ENCODE data around the gene ZC3H13. TPM values are rescaled to one million over a fixed set of nuclear protein-coding genes. Genes with fewer than 3 reads are reported as not detected.

The ZC3H13 gene, protein sequence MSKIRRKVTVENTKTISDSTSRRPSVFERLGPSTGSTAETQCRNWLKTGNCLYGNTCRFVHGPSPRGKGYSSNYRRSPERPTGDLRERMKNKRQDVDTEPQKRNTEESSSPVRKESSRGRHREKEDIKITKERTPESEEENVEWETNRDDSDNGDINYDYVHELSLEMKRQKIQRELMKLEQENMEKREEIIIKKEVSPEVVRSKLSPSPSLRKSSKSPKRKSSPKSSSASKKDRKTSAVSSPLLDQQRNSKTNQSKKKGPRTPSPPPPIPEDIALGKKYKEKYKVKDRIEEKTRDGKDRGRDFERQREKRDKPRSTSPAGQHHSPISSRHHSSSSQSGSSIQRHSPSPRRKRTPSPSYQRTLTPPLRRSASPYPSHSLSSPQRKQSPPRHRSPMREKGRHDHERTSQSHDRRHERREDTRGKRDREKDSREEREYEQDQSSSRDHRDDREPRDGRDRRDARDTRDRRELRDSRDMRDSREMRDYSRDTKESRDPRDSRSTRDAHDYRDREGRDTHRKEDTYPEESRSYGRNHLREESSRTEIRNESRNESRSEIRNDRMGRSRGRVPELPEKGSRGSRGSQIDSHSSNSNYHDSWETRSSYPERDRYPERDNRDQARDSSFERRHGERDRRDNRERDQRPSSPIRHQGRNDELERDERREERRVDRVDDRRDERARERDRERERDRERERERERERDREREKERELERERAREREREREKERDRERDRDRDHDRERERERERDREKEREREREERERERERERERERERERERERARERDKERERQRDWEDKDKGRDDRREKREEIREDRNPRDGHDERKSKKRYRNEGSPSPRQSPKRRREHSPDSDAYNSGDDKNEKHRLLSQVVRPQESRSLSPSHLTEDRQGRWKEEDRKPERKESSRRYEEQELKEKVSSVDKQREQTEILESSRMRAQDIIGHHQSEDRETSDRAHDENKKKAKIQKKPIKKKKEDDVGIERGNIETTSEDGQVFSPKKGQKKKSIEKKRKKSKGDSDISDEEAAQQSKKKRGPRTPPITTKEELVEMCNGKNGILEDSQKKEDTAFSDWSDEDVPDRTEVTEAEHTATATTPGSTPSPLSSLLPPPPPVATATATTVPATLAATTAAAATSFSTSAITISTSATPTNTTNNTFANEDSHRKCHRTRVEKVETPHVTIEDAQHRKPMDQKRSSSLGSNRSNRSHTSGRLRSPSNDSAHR (N-terminal part only)
- total RNA-seq = 10 to 100 TPM; 40.7 to 49.7 TPM

DNA sequence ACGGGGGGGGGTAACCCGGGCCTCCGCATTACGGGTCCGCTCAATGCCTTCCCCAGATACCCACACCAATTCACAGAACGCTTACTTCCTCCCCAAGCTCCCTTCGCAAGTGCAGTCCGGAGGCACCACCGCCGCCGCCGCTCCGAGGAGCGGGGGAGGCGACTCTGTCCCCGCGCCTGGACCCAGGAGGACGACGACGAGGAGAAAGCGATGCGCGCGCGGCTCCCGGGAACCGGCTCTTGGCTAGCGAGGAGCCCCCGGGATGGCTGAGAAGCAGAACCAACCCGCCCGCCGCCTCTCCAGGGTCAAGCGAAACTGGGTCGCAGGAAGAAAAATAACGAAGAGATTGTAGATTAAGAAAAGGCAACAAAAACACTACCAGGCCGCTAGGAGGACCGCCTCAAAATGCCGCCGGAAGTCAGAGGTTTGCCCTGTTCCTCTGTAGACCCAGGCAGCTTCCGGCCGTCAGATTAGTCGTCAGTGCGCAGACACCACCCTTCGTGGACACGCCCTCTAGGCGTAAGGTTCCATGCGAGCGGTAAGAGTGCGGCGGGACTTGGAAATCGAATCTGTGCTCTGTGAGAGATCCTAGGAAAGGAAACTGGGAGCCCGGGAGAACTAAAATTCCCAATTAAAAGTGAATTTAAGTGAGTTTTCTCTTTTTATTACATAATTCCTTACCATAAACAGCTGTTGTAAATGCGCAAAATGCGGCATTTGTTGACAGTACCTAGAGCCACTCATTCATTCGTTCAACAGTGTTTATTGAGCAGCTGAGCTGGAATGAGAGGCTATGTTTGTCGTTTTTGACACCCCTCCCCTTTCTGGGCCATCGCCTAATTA, at the start of gene ZC3H13:
Gene ZC3H13, minus strand, starts transcription at position 428 of the 843 bp plus-strand sequence. CDS start 7,239 bp downstream, outside the sequence.
- Mint-ChIP-seq H3K36me3 (peaks cover 2% of the 10 kb centered on the region), H3K4me1 (peaks cover 32% of the 10 kb centered on the region), H3K27me3 (peaks cover 6% of the 10 kb centered on the region), H3K27ac (peak within 1 kb of the TSS; percentile 98), H3K9me3 (no peaks in the 10 kb centered on the region), H3K4me3 (peak within 1 kb of the TSS; percentile 89)
- DNase-seq (peak; percentile 86), ATAC-seq (ENCODE audit: low read depth) (peak; percentile 99)
- POLR2A ChIA-PET = interaction anchor here (0.6 to 1.9 kb wide), 8 partner anchors 57 to 243 kb away, joined by 3 to 7 read pairs (median 4); partner anchors contain the start of gene LRRC63

DNA sequence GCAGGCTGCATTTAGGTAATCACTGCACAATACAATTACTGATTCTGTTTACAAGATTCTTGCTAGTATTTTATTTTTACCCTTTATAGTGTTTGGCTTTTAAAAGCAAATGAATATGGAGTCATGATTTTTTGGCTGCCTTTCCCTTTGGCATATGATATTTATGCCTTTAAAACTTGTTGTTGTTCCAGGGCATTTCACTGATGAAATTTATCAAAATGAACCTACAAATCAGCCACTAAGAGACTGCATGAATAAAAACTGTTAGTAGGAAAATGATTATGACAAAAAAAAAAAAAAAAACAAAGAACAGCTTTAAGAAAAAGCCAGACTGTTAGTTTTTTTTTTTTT, 49.7 kb upstream of the ZC3H13 start:
- H3K9me3 Mint-ChIP-seq = peaks cover 1% of the 10 kb centered on the region
- no peak for DNase-seq
- POLR2A ChIA-PET = no interaction called here

DNA sequence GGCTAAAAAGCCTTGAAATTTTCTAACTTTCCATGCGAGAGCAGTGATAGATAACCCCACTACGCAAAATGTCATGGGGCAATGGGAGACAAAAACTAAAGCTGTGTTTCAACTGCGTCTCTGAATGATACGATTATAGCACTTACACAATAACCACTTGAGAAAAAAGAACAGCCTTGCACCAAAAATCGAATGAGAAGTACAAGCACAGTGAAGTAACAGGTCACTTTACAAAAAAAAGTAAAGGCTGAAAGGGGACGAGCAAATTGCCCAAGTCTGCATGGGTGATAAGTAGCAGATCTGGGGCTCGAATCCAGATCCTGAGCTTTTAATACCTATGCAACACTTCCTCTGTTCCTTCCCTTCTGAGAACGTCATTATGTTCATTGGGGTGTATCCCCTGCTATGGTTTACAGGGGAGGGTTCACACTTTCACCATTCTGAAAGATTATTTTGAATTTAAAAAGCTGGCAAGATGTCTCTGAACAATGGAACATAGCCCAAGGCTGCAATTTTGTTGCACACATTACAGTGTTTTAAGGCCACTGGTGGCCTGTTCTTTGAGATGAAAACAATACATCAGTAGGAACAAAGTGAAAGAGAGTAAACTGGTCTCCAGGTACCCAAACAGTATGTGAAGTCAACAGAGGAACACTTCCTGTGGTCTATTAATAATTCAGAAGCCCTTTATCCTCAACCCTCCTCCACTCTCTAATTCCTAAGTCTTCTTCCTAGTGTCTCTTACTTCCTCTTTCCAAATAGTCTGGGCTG, 49.1 kb upstream of the ZC3H13 start:
- POLR2A ChIA-PET = no interaction called here
- no peak overlapping the region for H3K4me3 Mint-ChIP-seq
- H3K27ac Mint-ChIP-seq = no peak overlapping the region
- DNase-seq (no peak), ATAC-seq (ENCODE audit: low read depth) (no peak)
- peaks cover 2% of the 10 kb centered on the region for H3K36me3 Mint-ChIP-seq
- peaks cover 8% of the 10 kb centered on the region for H3K27me3 Mint-ChIP-seq
- H3K9me3 Mint-ChIP-seq = peaks cover 1% of the 10 kb centered on the region
- peaks cover 1% of the 10 kb centered on the region for H3K4me1 Mint-ChIP-seq

More for the DNA sequence above, 49.7 kb upstream of the ZC3H13 start:
- Mint-ChIP-seq H3K27me3 (peaks cover 11% of the 10 kb centered on the region), H3K4me3 (no peak overlapping the region), H3K36me3 (peaks cover 2% of the 10 kb centered on the region), H3K4me1 (peaks cover 4% of the 10 kb centered on the region), H3K27ac (no peak overlapping the region)
- ATAC-seq (ENCODE audit: low read depth) = no peak

DNA sequence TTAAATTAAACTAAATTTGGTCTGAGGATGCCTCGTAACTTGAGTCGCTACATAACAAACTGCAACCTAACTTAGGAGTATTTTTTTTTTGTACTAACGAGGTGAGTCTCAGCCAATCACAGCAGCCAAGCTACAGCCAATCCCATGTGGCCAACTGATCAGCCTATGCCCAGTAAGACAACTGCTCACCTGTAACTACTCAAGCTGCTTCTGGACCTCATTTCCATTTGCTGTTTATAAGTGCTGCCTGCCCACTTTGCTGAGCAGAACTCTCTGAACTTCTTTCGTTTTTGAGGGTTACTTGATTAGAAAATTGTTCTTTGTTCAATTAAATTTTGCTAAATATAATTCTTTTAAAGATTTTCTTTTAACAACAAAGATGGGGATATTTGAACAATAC, 48.5 kb upstream of the ZC3H13 start:
- no peak overlapping the region for H3K4me3 Mint-ChIP-seq
- peaks cover 8% of the 10 kb centered on the region for H3K27me3 Mint-ChIP-seq
- ATAC-seq (ENCODE audit: low read depth) = no peak
- peaks cover 1% of the 10 kb centered on the region for H3K4me1 Mint-ChIP-seq
- peaks cover 2% of the 10 kb centered on the region for H3K36me3 Mint-ChIP-seq
- H3K27ac Mint-ChIP-seq = no peak overlapping the region
- POLR2A ChIA-PET = no interaction called here
- peaks cover 1% of the 10 kb centered on the region for H3K9me3 Mint-ChIP-seq
- no peak for DNase-seq

DNA sequence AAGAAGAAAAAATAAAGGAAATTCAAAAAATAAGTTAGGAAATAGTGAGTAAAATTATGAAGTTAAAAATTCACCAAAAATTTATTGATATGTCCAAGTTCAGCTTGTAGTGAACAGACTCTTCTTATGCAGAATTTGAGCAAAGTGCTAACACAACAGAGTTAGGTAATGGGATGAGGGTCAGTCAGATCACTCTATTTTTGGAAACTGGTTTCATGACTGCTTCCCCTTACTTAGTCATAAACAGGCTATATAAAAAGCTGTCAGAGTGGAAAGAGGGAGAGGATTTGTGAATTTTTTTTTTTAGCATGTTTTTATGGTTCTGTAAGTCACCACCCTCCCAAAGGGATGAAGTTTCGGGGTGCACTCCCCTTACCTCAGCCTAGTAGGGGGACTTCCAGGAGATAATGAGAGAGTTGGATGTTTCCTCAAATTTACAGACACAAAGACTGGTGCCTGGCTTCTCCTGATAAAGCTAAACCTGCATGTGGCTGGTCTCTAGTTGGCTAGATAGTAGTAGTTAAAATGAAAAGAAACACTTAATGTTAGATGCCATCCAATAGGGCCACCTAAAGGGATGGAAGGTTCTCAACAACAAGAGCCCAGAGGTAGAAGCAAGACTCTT, 47.8 kb upstream of the ZC3H13 start:
- Mint-ChIP-seq H3K4me1 (peaks cover 1% of the 10 kb centered on the region), H3K27ac (no peak overlapping the region), H3K36me3 (peaks cover 2% of the 10 kb centered on the region), H3K9me3 (peaks cover 1% of the 10 kb centered on the region), H3K4me3 (no peak overlapping the region), H3K27me3 (peaks cover 8% of the 10 kb centered on the region)
- DNase-seq = no peak
- POLR2A ChIA-PET = no interaction called here
- ATAC-seq (ENCODE audit: low read depth) = no peak

DNA sequence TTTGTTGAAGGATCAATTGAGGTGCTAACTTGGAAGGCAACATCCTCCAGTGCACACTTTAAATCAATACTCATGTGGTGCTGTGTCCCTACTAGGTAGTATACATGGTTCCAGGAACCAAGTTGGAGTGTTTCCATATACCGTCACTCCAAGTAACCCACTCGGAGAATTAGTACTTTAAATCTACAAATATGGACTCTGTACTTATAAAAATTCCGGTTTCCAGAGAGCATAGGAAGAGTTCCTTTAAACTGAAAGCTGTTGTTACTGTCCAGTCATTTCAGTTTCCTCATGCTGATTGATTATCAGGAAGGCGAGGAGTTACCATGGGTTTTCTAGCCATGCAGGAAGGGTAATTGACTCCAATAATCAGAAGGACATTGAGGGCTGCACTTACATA, 45.1 kb upstream of the ZC3H13 start:
- ATAC-seq (ENCODE audit: low read depth) = no peak
- Mint-ChIP-seq H3K4me1 (peaks cover 1% of the 10 kb centered on the region), H3K36me3 (peaks cover 2% of the 10 kb centered on the region), H3K27ac (no peak overlapping the region), H3K27me3 (peaks cover 17% of the 10 kb centered on the region), H3K9me3 (no peaks in the 10 kb centered on the region), H3K4me3 (no peak overlapping the region)
- no peak for DNase-seq
- POLR2A ChIA-PET = no interaction called here

DNA sequence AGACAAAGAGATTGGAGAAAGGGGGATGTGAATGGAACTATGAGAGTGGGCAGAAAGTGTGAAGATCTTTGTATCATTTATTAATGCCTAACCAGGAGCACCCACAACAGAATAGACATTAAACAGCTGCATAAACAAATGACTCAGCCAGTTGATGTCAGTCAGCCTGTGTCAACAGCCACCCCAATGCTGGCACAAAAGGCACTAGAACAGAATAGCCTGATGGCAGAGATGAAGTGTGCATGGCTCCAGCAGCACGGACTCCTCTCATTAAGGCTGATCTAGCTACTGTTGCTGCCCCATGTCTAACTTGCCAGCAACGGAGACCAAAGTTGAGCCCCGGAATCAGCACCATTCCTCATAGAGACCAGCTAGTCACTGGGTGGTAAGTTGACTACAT, 44.5 kb upstream of the ZC3H13 start:
- Mint-ChIP-seq H3K27ac (no peak overlapping the region), H3K9me3 (no peaks in the 10 kb centered on the region)

DNA sequence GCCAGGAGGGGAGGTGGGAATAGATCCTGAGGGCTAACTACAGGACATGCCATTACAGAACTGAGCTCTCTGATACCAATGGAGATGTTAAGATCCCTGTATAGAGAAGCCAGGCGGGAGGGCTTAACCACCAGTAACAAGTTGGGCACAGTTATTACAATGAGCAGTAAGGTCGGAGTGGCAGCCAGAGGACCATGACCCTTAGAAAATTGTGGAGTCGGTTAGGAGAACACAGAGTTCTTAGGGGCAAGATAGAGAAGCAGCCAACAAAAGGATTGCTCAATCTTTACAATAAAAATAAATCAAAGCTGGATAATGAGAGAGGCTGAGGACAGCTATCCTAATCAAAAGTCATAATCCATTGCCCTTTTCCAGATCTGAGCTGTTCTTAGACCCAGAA, 41.9 kb upstream of the ZC3H13 start:
- ATAC-seq (ENCODE audit: low read depth) (no peak), DNase-seq (no peak)
- POLR2A ChIA-PET = no interaction called here
- Mint-ChIP-seq H3K4me1 (no peaks in the 10 kb centered on the region), H3K36me3 (no peaks in the 10 kb centered on the region), H3K4me3 (no peak overlapping the region), H3K27ac (no peak overlapping the region), H3K9me3 (no peaks in the 10 kb centered on the region), H3K27me3 (peaks cover 21% of the 10 kb centered on the region)

More for the DNA sequence above, 44.5 kb upstream of the ZC3H13 start:
- peaks cover 21% of the 10 kb centered on the region for H3K27me3 Mint-ChIP-seq
- DNase-seq (no peak), ATAC-seq (ENCODE audit: low read depth) (no peak)
- peaks cover under 1% of the 10 kb centered on the region for H3K4me1 Mint-ChIP-seq
- peaks cover 2% of the 10 kb centered on the region for H3K36me3 Mint-ChIP-seq
- H3K4me3 Mint-ChIP-seq = no peak overlapping the region
- POLR2A ChIA-PET = no interaction called here

DNA sequence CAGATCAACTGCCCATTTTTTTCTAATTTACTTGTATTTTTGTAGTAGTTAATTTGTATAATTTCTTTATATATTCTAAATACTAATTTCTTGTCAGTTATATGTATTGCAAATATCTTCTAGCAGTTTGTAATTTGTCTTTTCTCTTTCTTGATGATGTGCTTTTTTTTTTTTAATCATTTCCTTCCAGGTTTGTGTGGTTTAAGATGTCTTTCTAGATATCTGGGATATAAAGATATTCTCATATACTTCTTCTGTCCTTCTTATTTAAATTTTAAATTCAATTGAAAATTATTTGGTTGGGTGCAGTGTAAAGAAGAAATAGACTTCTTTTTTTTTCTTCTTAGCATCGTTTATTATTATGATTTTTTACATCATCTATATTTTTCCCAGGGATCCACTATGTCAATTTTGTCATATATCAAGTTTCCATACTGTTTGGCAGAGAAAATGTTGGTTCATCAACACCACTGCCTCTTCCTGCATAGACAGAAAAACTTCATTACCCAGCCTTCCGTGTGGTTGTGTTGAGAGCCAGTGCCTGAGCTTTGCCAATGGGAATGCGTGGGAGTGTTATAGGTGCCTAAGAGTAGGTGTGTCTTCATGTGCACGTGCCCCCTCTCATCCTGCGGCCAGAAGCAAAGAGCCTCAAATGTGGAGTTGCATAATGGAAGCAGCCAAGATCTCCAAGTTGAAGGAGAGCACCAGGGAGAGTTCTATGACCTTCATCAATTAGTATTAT, 36.4 kb upstream of the ZC3H13 start:
- no peaks in the 10 kb centered on the region for H3K36me3 Mint-ChIP-seq

DNA sequence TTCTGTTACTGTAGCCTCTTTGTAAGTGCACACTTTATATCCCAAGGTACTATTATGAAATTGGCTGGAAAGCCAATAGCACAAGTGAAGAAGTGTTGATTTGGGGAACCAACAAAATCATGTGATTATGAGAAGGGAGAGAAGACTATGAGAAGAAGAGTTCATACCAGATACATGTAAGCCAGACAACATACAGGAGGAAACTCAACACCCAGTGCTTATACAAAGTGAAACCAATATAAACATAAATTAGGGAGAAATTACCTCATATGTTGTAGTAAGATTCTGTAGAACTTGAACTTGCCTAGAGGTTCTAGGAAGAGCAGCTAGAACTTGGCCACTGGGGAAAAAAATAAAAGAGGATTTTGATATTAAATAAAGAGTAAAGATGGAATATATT, 34.9 kb upstream of the ZC3H13 start:
- POLR2A ChIA-PET = no interaction called here
- Mint-ChIP-seq H3K9me3 (no peaks in the 10 kb centered on the region), H3K27me3 (peaks cover 10% of the 10 kb centered on the region), H3K4me3 (no peak overlapping the region), H3K36me3 (no peaks in the 10 kb centered on the region), H3K4me1 (no peaks in the 10 kb centered on the region), H3K27ac (no peak overlapping the region)
- no peak for ATAC-seq (ENCODE audit: low read depth)
- DNase-seq = no peak

More for the DNA sequence above, 36.4 kb upstream of the ZC3H13 start:
- H3K27me3 Mint-ChIP-seq = peaks cover 18% of the 10 kb centered on the region
- H3K9me3 Mint-ChIP-seq = no peaks in the 10 kb centered on the region
- H3K27ac Mint-ChIP-seq = no peak overlapping the region
- DNase-seq (no peak), ATAC-seq (ENCODE audit: low read depth) (no peak)
- H3K4me3 Mint-ChIP-seq = no peak overlapping the region
- H3K4me1 Mint-ChIP-seq = no peaks in the 10 kb centered on the region
- POLR2A ChIA-PET = no interaction called here

DNA sequence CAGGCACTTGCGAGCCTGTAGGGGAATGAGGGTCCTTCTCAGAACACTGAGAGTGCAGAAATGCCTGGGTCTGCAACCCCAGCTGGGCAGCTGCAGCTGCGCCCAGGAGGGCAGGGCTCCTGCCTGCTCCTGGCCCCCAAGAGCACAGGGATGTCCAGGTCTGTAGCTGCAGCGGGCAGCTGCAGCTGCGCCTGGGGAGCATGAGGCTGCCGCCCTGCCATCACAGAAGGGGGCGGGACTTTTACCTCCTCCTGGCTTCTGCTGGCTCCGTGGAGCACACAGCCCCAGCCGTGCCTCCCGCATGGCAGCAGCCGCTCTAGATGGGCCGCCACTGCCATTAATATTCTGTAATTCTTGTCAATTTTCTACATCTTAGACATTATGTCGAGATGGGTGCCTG, 34.4 kb upstream of the ZC3H13 start:
- Mint-ChIP-seq H3K9me3 (no peaks in the 10 kb centered on the region), H3K4me3 (no peak overlapping the region), H3K27ac (no peak overlapping the region), H3K4me1 (no peaks in the 10 kb centered on the region), H3K27me3 (peaks cover 8% of the 10 kb centered on the region), H3K36me3 (no peaks in the 10 kb centered on the region)
- ATAC-seq (ENCODE audit: low read depth) (no peak), DNase-seq (no peak)
- POLR2A ChIA-PET = no interaction called here

All from activated naive CD8-positive, alpha-beta T cell treated with anti-CD3 and anti-CD28 coated beads, Interleukin-2, amount 10 ng/mL, durations not matched to agents 7 days and 5 days (primary cell).